NCI-H446 treated with DMSO at 0.1 percent for 48 hours (cell line): Measurements from ENCODE around the gene CHODL.

ENCODE experiments used
- DNase-seq: peaks from one replicate; lab custom pipeline; 2025; lab: John Stamatoyannopoulos, UW

Gene CHODL

DNA sequence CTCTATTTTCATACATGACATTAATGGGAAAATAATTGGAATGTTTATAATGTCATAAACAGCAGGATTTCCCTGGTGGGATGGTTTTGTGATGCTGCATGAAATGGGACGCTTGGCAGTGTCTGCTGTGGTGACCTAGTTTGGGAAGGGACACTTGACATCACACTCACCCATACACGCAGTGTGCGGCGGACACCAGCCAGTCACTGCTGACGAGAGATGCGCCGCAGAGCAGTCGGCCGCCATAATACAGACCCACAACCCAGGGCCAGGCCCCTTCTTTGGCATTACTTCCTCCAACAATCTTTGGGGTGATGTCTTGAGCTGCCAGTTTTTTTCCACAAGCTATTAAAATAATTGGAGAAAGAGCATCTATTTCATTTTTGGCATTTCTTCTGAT lies 49.5 kb downstream of the CHODL start:
- DNase-seq, result no peak

DNA sequence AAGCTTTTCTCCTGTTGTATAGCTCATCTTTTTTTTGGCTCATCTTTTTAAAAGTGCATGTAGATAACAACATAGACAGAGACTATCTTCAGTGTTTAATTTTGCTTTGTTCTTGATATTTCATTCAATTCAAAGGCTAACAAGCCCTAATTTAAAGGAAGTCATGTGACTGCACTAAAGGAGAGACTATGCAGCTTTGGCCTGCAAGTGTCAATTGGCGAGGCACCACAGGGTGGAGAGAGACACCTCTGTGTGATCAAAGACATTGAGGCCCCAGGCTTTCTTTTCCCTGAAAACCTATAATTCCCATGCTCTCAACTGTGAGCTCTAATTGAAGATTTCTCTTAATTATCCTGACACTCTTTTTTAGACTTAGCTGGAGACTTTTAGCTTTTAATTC lies 53.6 kb downstream of the CHODL start:
- DNase-seq, result no peak
